Keratinocyte (primary cell): Measurements from ENCODE around the gene HHATL.

Source experiments
- CTCF ChIP-seq, 3 experiments: IDR thresholded peaks in 1 of 3; conservative IDR thresholded peaks in 1 of 3; optimal IDR thresholded peaks in 1 of 3; 2 replicates in 2 of 3; 3 replicates in 1 of 3; pipeline versions ENCODE3 to v1.5.1; 2011; ENCODE audit warnings: low read length in 3 of 3, mild to moderate bottlenecking in 3 of 3, moderate library complexity in 2 of 3, control low read depth in 1 of 3, inconsistent platforms in 1 of 3; ENCODE audit not compliant: insufficient read depth in 2 of 3; ENCODE audit errors: extremely low read depth in 1 of 3
- EZH2 ChIP-seq: IDR thresholded peaks from one replicate; pipeline ENCODE4 v1.6.1; 2012; ENCODE audit warnings: inconsistent platforms, mild to moderate bottlenecking, low read length, moderate library complexity

- TF ChIP-seq CTCF (optimal IDR thresholded peaks at IDR 0.05 in 1 of 3, IDR thresholded peaks at IDR 0.05 in 1 of 3, conservative IDR thresholded peaks at IDR 0.05 in 1 of 3; ENCODE audit: extremely low read depth in 1 of 3, insufficient read depth in 2 of 3, low read length in 3 of 3) = no peak
- no peak for TF ChIP-seq EZH2
Measured at GRCh38 chr3:42701371-42702065, 1.1 kb downstream of the HHATL start.
